ENCODE results near the gene RLN3.
"Not testable (repeated sequence)": the region's sequence is repeated elsewhere in the genome, so short reads cannot be mapped to it uniquely, and the experiment has no call there.

RLN3 gene

DNA sequence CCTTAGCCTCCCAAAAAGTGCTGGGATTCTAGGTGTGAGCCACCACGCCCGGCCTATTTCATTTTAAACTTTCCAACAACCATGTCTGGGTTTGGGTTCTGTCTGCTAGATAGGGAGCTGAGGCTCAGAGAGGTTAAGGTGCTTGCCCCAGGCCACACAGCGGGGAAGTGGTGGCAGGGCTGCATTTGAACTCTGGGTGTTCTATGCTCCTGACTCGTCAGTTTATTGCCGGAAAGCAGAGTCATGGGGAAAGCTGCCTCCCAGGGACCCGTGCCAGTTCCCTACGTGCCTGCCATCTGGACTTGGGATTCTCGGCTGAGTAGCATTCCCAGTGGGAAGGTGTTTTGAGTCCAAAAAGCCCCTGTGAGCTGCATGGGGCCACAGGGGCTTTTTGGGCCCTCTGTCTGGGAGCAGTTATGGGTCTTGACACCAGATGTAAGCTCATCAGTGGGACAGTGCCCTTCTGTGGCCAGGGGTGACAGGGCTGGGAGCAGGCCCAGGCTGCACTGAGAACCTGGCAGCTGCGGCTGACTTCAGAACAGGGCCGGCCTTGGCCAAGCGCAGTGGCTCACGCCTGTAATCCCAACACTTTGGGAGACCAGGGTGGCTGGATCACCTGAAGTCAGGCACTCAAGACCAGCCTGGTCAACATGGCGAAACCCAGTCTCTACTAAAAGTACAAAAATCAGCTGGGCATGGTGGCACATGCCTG is 32.8 kb upstream of the RLN3 start:
- DNase-seq, result no peak

DNA sequence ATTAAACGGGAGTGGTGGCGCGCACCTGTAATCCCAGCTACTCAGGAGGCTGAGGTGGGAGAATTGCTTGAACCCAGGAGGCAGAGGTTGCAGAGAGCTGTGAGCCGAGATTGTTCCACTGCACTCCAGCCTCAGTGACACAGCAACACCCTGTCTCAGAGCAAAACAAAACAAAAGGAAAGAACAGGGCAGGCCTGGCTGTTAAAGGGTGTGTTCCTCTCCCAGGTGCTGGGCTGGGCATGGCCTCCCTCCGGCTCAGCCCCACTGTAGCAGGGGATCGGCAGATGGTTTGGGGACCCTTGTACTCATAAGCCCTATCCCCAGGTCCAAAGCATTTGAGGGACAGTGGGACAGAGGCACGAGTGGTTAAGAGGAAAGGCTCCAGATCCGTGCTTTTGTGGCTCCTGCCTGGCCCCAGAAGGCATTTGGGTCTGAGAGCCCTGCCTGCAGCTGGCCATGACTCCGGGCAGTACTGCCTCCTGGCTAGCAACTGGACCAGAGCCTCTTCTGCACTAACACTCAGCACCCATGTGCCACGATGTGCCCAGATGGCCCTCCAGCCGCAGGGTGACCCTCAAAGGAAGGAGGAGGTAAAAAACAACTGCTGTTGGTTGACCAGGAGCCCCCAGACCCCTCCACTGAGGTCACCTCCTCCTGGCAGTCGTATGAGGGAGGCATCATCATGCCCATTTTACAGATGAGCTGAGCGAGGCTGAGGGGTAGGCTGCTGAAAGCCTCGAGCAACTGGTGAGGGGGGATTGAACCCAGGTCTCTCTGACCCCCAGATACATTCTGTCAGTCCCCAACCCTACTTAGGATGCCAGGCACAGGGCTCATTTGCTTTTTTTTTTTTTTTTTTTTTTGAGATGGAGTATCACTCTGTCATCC is 31.8 kb upstream of the RLN3 start:
- no peak for DNase-seq

- no peak for DNase-seq
Measured at GRCh38 chr19:13996928-13997630, 30.9 kb upstream of the RLN3 start.

- DNase-seq, result no peak
Measured at GRCh38 chr19:13997631-13997962, 30.4 kb upstream of the RLN3 start.

DNA sequence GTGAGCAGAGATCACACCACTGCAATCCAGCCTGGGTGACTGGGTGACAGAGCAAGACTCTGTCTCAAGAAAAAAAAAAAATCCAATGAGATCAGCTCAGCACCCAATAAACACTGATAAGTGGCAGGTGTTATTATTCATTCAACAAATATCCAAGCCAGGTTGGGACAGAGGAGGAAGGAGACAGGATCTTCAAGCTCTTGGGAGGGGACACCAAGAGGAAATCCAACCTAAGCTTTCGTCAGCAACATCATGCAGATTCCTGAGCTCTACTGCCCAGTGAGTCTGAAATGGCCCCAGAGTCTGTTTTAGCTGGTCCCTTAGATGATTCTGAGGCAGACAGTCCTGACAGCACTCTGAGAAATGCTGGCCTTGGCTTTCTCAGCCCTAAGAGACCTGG is 29.5 kb upstream of the RLN3 start:
- DNase-seq, result no peak

- no peak for DNase-seq
Measured at GRCh38 chr19:13999085-13999484, 28.9 kb upstream of the RLN3 start.

GRCh38 chr19:14000691-14001375 is 27.1 kb upstream of the RLN3 start:
- no peak for DNase-seq

- DNase-seq, result no peak
Measured at GRCh38 chr19:14002571-14003250, 25.2 kb upstream of the RLN3 start.

GRCh38 chr19:14003251-14004055 is 24.5 kb upstream of the RLN3 start:
- no peak for DNase-seq

- no peak for DNase-seq
Measured at GRCh38 chr19:14004619-14005348, 23.2 kb upstream of the RLN3 start.

DNA sequence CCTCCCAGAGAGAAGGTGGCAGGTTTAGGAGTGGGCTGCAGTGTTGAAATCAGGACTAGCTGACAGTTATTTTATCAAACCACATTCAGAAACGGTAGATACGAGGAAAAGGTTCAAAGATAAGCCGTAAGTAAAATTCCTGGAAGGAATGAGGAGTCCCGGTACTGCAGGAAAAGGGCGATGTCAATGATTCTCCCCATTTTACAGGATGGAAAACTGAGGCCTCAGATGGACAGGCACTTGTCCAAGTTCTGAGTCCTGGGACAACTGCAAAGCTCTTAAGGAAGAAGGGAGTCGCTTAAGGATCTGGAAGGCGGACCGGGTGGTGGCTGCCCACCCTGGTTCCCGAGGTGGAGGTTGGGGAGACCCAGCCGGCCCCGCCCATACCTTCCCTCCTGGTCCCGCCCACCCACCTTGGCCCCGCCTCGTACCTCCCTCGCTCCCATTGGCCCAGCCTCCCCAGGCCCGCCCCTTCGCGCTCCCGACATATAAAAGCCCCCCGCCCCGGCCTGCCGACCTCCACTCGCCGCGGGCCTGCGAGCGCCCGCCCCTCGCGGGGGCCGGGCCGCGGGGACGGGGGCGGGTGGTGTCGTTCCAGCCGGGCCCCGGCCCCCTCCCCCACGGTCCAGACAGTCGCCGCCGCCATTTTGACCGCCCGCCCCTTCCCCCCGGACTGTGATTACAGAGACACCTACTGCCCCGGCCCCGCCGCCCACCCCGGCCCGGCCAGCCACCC is 22.4 kb upstream of the RLN3 start:
- DNase-seq, result peak; percentile 96

DNA sequence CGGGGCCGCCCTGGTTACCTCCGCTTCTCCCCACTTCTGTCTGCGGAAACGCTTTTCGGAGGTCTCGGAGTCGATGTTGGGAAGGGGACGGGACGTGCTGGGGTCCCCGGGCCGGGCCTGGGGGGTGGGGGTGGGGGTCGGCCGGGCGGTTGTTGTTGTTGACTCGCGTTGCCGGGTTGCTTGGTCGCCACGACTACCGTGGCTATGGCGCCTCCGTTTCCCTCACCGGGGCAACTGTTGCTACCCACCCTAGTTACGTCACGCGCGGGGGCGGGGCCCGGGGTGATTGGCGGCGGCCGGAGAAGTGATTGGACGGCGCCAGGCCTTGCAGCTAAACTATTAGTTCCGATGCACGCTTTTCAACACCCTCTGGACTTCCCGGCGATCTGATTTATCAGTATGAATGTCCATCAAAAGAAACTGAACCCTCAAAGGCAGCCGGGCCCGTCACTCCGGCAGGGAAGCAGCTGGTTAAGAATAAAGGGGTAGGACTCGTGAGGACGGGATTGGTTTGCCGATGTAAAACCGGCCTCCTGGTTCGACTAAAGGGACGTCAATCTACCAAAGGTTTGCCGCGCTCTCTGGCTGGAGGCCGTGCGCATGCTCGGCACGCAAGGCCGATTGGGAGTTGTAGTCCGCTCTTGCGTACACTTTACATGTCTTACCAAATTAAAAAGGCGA is 21.7 kb upstream of the RLN3 start, which contains the start of gene RFX1:
TSS of gene RFX1 (minus strand) at position 236 of the 681 bp plus-strand sequence. CDS start 12,477 bp downstream, outside the sequence.
- peak; percentile 100 for DNase-seq

GRCh38 chr19:14006766-14007562 is 21.0 kb upstream of the RLN3 start:
- no peak for DNase-seq

GRCh38 chr19:14012378-14012915 is 15.5 kb upstream of the RLN3 start:
- DNase-seq, result no peak

GRCh38 chr19:14015524-14016035 is 12.4 kb upstream of the RLN3 start:
- DNase-seq, result no peak

GRCh38 chr19:14019100-14019499 is 8.8 kb upstream of the RLN3 start:
- no peak for DNase-seq

GRCh38 chr19:14019739-14020138 is 8.2 kb upstream of the RLN3 start:
- DNase-seq, result not testable (repeated sequence)

- DNase-seq, result no peak
Measured at GRCh38 chr19:14021474-14021873, 6.5 kb upstream of the RLN3 start.

Data from activated effector memory CD4-positive, alpha-beta T cell treated with anti-CD3 and anti-CD28 coated beads, Interleukin-2, amount 50 U/mL, for 16 hours (primary cell).